Fibroblast of mammary gland (primary cell): Measurements from ENCODE around the gene ERAP2.

Source experiments
- DNase-seq: peaks from one replicate; pipeline ENCODE4 v3.0.0-alpha.2; 2010; ENCODE audit warnings: low read depth
- H3K4me3 ChIP-seq: 2 replicates; pipeline ENCODE4 v1.5.1; 2011; ENCODE audit warnings: low read depth, mild to moderate bottlenecking, low read length, moderate library complexity; ENCODE audit not compliant: control insufficient read depth
- CTCF ChIP-seq: conservative IDR thresholded peaks from 2 replicates; pipeline ENCODE4 v1.5.1; 2011; ENCODE audit warnings: low read depth, low read length, inconsistent platforms; ENCODE audit not compliant: control insufficient read depth, insufficient read depth

ERAP2 gene

GRCh38 chr5:96920744-96921355, 44.5 kb downstream of the ERAP2 start:
- H3K4me3 ChIP-seq = no peak overlapping the region
- DNase-seq = no peak
- TF ChIP-seq CTCF = no peak

GRCh38 chr5:96922499-96923244, 46.4 kb downstream of the ERAP2 start:
- DNase-seq = no peak
- no peak for TF ChIP-seq CTCF
- H3K4me3 ChIP-seq = no peak overlapping the region

- no peak overlapping the region for H3K4me3 ChIP-seq
- no peak for TF ChIP-seq CTCF
- DNase-seq = no peak
Observed at GRCh38 chr5:96924016-96924443, 47.7 kb downstream of the ERAP2 start.

- no peak for DNase-seq
- no peak for TF ChIP-seq CTCF
- H3K4me3 ChIP-seq = no peak overlapping the region
Observed at GRCh38 chr5:96926276-96926675, 50.0 kb downstream of the ERAP2 start.

GRCh38 chr5:96927008-96927407, 50.7 kb downstream of the ERAP2 start:
- TF ChIP-seq CTCF = no peak
- DNase-seq = peak; percentile 56
- H3K4me3 ChIP-seq = no peak overlapping the region

DNA sequence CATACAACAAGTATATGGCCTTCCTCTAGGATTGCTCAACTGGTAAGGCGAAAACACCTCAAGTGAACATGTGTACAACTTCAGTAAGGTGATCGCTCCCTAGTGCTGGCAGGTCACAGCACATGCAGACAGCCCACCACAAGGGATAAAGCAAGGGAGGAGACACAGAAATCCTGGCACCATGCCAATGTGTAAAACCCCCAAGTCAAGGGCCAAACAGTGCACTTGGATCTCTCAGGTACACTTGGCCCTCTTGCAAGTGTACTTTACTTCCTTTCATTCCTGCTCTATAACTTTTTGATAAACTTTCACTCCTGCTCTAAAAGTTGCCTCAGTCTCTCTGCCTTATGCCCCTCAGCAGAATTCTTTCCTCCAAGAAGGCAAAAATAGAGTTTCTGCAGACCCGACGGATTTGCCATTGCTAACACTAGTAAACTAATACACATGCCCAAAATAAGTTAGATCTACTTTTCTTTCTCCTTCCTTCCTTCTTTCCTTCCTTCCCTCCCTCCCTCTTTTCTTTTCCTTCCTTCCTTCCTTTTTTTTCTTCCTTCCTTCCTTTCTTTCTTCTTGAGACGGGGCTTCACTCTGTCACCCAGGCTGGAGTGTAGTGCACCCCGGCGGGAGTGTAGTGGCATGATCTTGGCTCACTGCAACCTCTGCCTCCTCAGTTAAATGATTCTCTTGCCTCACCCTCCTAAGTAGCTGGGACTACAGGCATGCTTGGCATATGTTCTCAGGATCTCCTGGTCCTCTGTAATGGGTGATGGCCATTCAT, 52.8 kb downstream of the ERAP2 start:
- DNase-seq = no peak
- no peak for TF ChIP-seq CTCF
- H3K4me3 ChIP-seq = no peak overlapping the region
